Motor neuron (in vitro differentiated cells): ENCODE data around the gene KRT83. TPM values are rescaled to one million over a fixed set of nuclear protein-coding genes. Genes with fewer than 3 reads are reported as not detected.
A peak's percentile ranks its signal among the peaks of the same experiment; 100 is the strongest.
"Not testable (repeated sequence)": the region's sequence is repeated elsewhere in the genome, so short reads cannot be mapped to it uniquely, and the experiment has no call there.

ENCODE experiments used
- ATAC-seq, 8 experiments: fragments of 200-7000 bp; cut with Tn5 transposase; replicated peaks in 6 of 8; 2 replicates each; pipeline ENCODE4 v1.8.0; 2021; ENCODE audit warnings: mild to moderate bottlenecking in 8 of 8, moderate library complexity in 8 of 8
- H3K27ac ChIP-seq, 2 donors: fragments of 250-450 bp; sonication (Bioruptor Pico); 2 replicates each; pipeline ENCODE4 v1.9.0; 2021; ENCODE audit warnings: antibody characterized with exemption in 2 of 2, mild to moderate bottlenecking in 2 of 2, moderate library complexity in 1 of 2
- H3K4me1 ChIP-seq, 2 donors: fragments of 250-450 bp; sonication (Bioruptor Pico); replicated peaks in 1 of 2; 2 replicates each; pipeline ENCODE4 v1.6.1; 2021; ENCODE audit warnings: antibody characterized with exemption in 2 of 2, mild to moderate bottlenecking in 2 of 2, moderate library complexity in 1 of 2
- H3K4me3 ChIP-seq, 5 donors: fragments of 250-450 bp; sonication (Bioruptor Pico); 2 replicates each; pipeline ENCODE4 v1.9.0; 2021; ENCODE audit warnings: antibody characterized with exemption in 5 of 5, mild to moderate bottlenecking in 5 of 5, moderate library complexity in 4 of 5
- WGBS, 10 experiments: fragments of 450-650 bp; shearing (Covaris generic); methylation state at CpG; one replicate each; pipeline ENCODE4 v1.0.0; 2022; 5-methylcytosine and 5-hydroxymethylcytosine counted together
- in situ Hi-C, 9 experiments: fragments of 400-800 bp; cut with MboI; loops; one replicate each; pipeline ENCODE4 v1.15.0; 2021; ENCODE audit warnings: low sequenced_read_pairs in 9 of 9, low pct_unique_long_range_greater_than_20kb in 2 of 9; ENCODE audit not compliant: unreplicated experiment in 9 of 9
- total RNA-seq, 8 experiments: library from RNA; unstranded; fragments of 300-600 nt; gene quantifications; 2 replicates each; pipeline versions ENCODE4 v1.2.3 to v1.2.4, GENCODE V29; 2022

The KRT83 gene
- total RNA-seq, 8 experiments from 2014 or later = 0.14 to 0.28 TPM; not detected in 6

DNA sequence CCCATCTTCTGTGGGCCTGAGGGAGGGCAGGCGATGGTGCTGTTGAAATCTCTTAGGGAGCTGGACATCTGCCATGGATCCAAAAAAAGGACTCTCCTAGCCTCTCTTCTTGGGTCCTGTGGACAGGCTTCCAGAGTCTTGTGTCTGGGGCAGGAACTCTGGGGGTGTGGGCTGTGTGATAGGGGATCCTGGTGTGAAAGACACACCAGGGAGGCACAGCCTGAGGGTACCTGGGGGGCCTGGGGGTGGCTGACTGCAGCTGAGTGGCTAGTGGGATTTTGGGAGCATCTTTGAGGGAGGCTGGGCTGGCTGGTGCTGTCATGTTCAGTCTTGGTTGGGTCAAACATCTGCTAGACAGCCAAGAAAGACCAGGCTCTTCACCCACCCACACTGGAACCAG, 1.8 kb upstream of the KRT83 start:
- Histone ChIP-seq H3K4me3 (no peak overlapping the region), H3K27ac (no peak overlapping the region), H3K4me1 (no peaks in the 10 kb centered on the region)
- in situ Hi-C loops = loop anchor here in 2 of 9 experiments (10.0 kb wide), 1 partner anchor 168 kb away; no protein-coding TSS in a partner anchor
- ATAC-seq = no peak
- 60% methylated on average over 1 of the region's 1 CpG; no CpG with 5 or more reads in 8 of the 10 experiments for WGBS, 10 experiments

DNA sequence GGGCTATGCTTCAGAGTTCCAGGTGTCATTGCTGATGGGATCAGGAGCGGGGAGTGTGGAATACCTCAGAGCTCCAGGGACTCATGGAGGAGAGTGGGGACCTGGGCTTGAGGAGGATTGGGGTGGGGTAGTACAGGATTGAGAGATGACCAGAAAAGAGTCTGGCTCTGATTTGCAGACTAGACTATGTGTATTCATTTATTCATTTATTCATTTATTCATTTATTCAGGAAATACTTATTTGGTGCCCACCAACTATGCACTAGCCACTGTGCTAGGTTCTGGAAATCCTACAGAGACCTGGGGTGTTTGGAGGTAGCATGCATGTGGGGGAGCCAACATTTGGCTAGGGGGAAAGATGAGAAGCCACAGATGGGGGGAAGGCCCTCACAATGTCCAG, 871 bp upstream of the KRT83 start:
- H3K27ac ChIP-seq = no peak overlapping the region
- peak in 3 of 8 experiments; percentile 49 to 93 (median 88) for ATAC-seq
- no peak overlapping the region for H3K4me3 ChIP-seq
- in situ Hi-C loops = loop anchor here in 2 of 9 experiments (10.0 kb wide), 1 partner anchor 167 kb away; no protein-coding TSS in a partner anchor
- no peaks in the 10 kb centered on the region for H3K4me1 ChIP-seq
- WGBS, 10 experiments = 57 to 80% (median 60%) methylated on average over 1 of the region's 1 CpG; no CpG with 5 or more reads in 7 of the 10 experiments

DNA sequence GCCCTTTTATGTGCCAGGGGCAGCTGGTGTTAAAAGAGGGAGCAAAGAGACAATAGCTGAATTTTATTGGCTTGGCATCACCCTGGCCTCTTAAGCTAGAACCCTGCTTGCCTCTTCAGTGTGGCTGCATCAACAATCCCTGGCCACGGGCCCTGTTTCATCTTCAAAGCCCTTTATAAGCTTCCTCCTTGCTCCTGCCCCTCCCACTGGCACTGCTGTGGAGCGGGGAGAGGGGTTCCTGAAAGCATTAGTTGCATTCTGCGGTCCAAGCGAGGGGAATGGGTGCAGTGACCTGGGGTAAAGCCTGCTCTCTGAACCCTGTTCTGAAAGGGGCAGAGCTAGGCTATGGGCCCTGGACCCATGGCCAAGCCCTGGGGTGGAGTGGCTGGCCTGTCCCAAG, 220 bp upstream of the KRT83 start:
- ATAC-seq = no peak
- Histone ChIP-seq H3K27ac (no peak overlapping the region), H3K4me1 (no peaks in the 10 kb centered on the region), H3K4me3 (no peak overlapping the region)
- in situ Hi-C loops = loop anchor here in 2 of 9 experiments (10.0 kb wide), 1 partner anchor 167 kb away; no protein-coding TSS in a partner anchor
- WGBS, 10 experiments = 40 to 77% (median 60%) methylated on average over 1 to 3 of the region's 4 CpGs; no CpG with 5 or more reads in 7 of the 10 experiments

- Histone ChIP-seq H3K4me1 (no peaks in the 10 kb centered on the region), H3K27ac (no peak overlapping the region), H3K4me3 (no peak overlapping the region)
- no peak for ATAC-seq
- 47 to 74% methylated on average over 3 to 8 of the region's 11 CpGs; no CpG with 5 or more reads in 8 of the 10 experiments for WGBS, 10 experiments
- in situ Hi-C loops = no loop called here
Measured at GRCh38 chr12:52319097-52319496, 2.1 kb downstream of the KRT83 start.

DNA sequence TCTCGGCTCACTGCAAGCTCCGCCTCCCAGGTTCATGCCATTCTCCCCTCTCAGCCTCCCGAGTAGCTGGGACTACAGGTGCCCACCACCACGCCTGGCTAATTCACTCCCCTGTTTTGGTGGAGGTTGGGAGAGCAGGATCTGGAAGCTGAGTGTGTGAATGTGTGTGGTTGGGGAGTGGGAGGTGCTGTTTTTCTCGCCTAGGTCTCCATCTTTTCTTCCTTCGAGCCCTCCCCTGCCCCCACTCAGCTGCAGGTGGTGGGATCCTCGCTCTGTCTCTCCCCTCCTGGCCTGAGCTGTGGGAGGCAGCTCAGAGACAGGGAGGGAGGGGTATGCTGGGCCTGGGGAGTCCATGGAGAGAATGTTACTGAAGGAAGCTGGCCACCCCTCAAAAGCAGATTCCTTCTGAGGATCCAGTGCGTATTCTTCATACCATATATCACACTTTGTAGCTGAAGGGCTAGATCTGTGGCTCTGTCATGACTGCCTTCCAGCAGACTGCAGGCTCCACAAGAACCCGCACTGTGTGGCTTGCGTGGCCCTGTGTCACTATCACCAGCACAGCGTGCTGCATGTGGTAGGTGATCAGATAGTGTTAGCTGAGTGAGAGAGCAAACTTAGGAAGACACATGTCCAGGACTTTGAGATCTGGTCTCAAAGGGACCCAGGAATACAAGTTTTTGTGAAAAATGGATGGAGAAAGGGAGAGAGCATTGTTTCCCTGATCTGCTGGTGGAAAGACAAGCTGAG, 2.8 kb downstream of the KRT83 start:
- in situ Hi-C loops = no loop called here
- ATAC-seq = no peak
- H3K27ac ChIP-seq = no peak overlapping the region
- H3K4me1 ChIP-seq = no peaks in the 10 kb centered on the region
- WGBS, 10 experiments = 60 to 100% (median 79%) methylated on average over 1 to 6 of the region's 11 CpGs; no CpG with 5 or more reads in 2 of the 10 experiments
- H3K4me3 ChIP-seq = no peak overlapping the region

DNA sequence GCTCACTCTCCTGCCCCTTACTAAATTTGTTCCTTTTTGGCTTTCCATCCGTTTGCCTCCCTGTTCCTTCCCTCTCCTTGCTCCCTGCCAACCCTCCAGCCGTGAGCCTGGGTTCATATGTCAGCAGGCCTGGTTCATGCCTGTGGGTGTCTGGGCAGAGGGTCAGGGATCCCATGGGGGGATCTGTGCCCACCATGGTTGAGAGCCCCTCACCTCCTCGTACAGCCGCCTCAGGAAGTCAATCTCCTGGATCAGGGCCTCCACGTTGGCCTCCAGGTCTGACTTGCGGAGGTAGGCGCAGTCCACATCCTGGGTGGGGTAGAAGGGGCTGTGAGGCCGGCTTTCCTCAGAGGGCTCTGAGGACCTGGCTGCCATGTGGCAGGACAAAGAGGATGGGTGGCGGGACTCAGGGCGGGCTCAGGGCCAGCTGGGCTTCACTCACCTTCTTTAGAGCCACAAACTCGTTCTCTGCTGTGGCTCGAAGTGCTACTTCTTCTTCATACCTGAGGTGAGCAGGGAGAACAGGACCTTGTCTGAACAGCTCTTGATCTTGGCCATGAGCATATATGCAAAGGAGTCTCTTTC, 3.6 kb downstream of the KRT83 start:
- Histone ChIP-seq H3K27ac (no peak overlapping the region), H3K4me3 (no peak overlapping the region), H3K4me1 (no peaks in the 10 kb centered on the region)
- ATAC-seq = no peak
- 40 to 83% (median 72%) methylated on average over 1 to 8 of the region's 12 CpGs; no CpG with 5 or more reads in 4 of the 10 experiments for WGBS, 10 experiments
- in situ Hi-C loops = no loop called here

DNA sequence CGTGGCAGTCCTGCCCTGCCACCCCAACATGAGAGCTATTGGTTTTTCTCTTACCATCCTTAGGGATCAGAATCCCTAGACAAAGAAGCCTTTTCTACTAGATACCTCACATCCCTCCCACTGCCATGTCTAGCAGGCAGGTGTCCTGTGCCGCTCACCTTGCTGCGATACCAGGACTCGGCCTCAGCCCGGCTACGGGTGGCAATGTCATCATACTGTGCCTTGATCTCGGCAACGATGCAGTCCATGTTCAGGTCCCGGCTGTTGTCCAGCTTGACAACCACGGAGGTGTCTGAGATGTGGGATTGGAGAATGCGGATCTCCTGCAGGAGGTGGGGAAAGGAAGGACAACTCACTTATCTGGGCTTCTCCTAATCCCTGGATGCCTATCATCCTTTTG, 4.5 kb downstream of the KRT83 start:
- in situ Hi-C loops = no loop called here
- 40 to 100% (median 71%) methylated on average over 1 to 4 of the region's 11 CpGs; no CpG with 5 or more reads in 5 of the 10 experiments for WGBS, 10 experiments
- Histone ChIP-seq H3K4me1 (no peaks in the 10 kb centered on the region), H3K27ac (no peak overlapping the region), H3K4me3 (no peak overlapping the region)
- no peak for ATAC-seq

DNA sequence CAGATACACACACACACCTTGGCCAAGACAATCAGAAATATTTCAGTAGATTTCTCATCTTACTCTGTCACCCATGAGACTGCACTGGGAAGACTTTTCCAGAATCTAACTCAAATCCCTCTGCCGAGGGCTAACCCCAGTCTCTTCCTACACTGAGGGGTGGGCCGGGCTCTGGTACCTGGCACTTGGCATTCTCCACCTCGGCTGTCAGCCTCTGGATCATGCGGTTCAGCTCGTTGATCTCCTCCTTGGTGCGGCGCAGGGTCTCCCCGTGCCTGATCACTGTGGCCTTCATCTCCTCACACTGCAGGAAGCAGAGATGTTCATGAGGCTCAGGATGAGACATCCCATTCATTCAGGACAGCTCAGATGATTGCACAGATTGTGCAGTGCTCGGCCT, 4.9 kb downstream of the KRT83 start:
- in situ Hi-C loops = no loop called here
- WGBS, 10 experiments = 29 to 77% (median 51%) methylated on average over 1 to 5 of the region's 9 CpGs; no CpG with 5 or more reads in 6 of the 10 experiments
- no peak overlapping the region for H3K27ac ChIP-seq
- H3K4me1 ChIP-seq = no peaks in the 10 kb centered on the region
- ATAC-seq = no peak
- no peak overlapping the region for H3K4me3 ChIP-seq

GRCh38 chr12:52315721-52316120, 5.5 kb downstream of the KRT83 start:
- H3K4me3 ChIP-seq, H3K4me1 ChIP-seq, in situ Hi-C loops, H3K27ac ChIP-seq: not testable (repeated sequence)
- ATAC-seq = peak in 1 of 8 experiments; percentile 33
- 4 to 40% (median 40%) methylated on average over 1 to 3 of the region's 9 CpGs; no CpG with 5 or more reads in 7 of the 10 experiments for WGBS, 10 experiments

GRCh38 chr12:52314511-52314910, 6.7 kb downstream of the KRT83 start:
- in situ Hi-C loops = no loop called here
- Histone ChIP-seq H3K27ac (no peak overlapping the region), H3K4me1 (no peaks in the 10 kb centered on the region), H3K4me3 (no peak overlapping the region)
- 60 to 80% (median 75%) methylated on average over 1 to 2 of the region's 13 CpGs; no CpG with 5 or more reads in 6 of the 10 experiments for WGBS, 10 experiments
- ATAC-seq = no peak

- in situ Hi-C loops = no loop called here
- Histone ChIP-seq H3K4me1 (no peaks in the 10 kb centered on the region), H3K4me3 (no peak overlapping the region), H3K27ac (no peak overlapping the region)
- no peak for ATAC-seq
- 47 to 93% (median 78%) methylated on average over 1 to 7 of the region's 9 CpGs; no CpG with 5 or more reads in 4 of the 10 experiments for WGBS, 10 experiments
Measured at GRCh38 chr12:52313926-52314325, 7.3 kb downstream of the KRT83 start.

DNA sequence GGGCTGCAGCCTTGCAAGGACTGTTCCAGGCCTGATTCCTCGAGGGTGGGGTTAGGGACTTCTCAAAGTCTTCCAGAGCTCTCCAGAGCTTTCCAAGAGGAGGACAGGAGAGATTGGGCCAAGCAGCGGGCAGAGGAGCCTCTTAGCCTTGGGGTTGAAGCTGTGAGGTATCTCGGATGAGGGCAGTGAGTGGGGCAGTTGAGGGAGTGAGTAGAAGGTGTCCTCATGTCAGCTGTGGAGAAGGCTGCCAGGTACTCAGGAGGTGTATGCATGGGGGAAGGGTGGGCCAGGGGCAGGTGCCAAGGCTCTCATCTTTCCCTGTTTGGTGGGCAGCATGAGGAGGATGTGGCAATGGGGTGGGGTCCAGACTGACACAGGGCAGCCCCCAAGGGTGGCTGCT, 7.7 kb downstream of the KRT83 start:
- no peak for ATAC-seq
- 40% methylated on average over 1 of the region's 3 CpGs; no CpG with 5 or more reads in 9 of the 10 experiments for WGBS, 10 experiments
- in situ Hi-C loops = no loop called here

DNA sequence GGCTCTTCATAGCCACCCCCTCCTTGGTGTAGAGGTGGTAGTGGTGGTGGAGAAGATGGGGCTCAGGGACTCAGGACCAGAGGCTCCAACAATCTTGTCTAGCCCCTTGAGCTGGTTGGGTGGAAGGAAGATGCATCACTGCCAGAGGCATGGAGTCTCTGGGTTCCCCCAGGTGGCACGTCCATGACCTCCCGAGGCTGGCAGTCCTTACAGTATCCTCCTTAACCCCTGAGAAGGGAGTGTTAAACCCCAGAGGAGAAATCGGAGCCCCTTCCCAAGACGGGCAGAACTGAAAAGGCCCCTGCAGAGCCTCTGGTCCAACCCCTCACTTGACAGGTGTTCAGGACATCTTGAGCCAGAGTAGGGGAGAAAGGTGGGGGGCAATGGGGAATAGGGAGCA, 9.1 kb downstream of the KRT83 start:
- 25 to 55% (median 40%) methylated on average over 2 of the region's 4 CpGs; no CpG with 5 or more reads in 7 of the 10 experiments for WGBS, 10 experiments
- no peaks in the 10 kb centered on the region for H3K4me1 ChIP-seq
- no peak for ATAC-seq
- no peak overlapping the region for H3K27ac ChIP-seq
- H3K4me3 ChIP-seq = no peak overlapping the region
- in situ Hi-C loops = no loop called here

More for the DNA sequence above, 7.7 kb downstream of the KRT83 start:
- H3K27ac ChIP-seq = no peak overlapping the region
- no peaks in the 10 kb centered on the region for H3K4me1 ChIP-seq
- no peak overlapping the region for H3K4me3 ChIP-seq
